ENCODE data around the gene RALGPS1. TPM values are rescaled to one million over a fixed set of nuclear protein-coding genes. Genes with fewer than 3 reads are reported as not detected.

The RALGPS1 gene
- total RNA-seq, 2 donors from 2014 or later, result 9.7 to 17.7 TPM

DNA sequence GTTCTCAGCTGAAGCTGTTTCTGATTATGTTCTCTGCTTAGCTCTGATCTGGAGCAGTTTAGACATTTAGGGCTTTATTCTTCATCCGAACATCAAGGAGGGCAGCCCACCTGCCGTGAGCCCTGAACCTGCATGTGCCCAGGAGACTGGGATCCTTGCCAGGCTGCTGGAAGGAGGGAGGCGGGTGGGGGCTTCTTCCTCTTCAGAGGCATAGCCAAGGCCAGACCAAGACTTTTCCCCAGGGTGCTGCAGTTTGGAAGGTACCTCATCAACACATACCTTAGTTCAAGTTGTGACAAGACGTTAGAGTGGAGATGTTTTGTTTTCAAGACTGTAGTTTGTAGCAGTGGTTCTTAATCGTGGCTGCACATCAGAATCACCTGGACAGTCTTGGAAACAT is 64.9 kb downstream of the RALGPS1 start:
- H3K27me3 ChIP-seq, result no peaks in the 10 kb centered on the region
- no peak overlapping the region for H3K27ac ChIP-seq
- no peaks in the 10 kb centered on the region for H3K36me3 ChIP-seq
- H3K4me1 ChIP-seq, result peaks cover 0 to 9% of the 10 kb centered on the region in 2 donors
- H3K4me3 ChIP-seq, result no peak overlapping the region
- DNase-seq (ENCODE audit: low spot score), result no peak
- TF ChIP-seq CTCF (IDR thresholded peaks at IDR 0.05), result no peak
- H3K9me3 ChIP-seq, result peaks cover 0 to 4% of the 10 kb centered on the region in 2 donors

DNA sequence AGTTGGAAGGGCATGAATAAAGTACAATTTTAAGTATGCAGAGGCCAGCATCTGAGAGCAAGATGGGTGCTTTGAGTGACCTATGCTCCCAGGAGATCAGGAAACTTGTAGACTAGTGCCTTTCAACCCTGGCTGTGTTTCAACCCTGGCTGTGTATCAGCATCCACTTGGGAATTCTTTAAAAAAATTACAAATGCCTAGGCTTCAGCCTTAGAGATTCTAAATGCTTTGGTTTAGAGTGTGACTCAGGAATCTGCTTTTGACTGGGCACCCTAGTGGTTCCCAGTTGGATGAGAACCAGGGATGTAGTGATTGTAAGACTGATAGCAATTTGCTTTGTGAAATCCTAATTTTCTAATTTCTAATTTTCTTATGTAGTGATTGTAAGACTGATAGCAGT is 65.6 kb downstream of the RALGPS1 start:
- no peak overlapping the region for H3K4me3 ChIP-seq
- no peak overlapping the region for H3K27ac ChIP-seq
- DNase-seq (ENCODE audit: low spot score), result no peak
- no peaks in the 10 kb centered on the region for H3K27me3 ChIP-seq
- peaks cover 0 to 4% of the 10 kb centered on the region in 2 donors for H3K9me3 ChIP-seq
- H3K36me3 ChIP-seq, result no peaks in the 10 kb centered on the region
- TF ChIP-seq CTCF (IDR thresholded peaks at IDR 0.05), result no peak
- peaks cover 0 to 14% of the 10 kb centered on the region in 2 donors for H3K4me1 ChIP-seq

GRCh38 chr9:126981218-126981617 is 66.6 kb downstream of the RALGPS1 start:
- DNase-seq (ENCODE audit: low spot score), result no peak
- Histone ChIP-seq H3K4me1 (peaks cover 0 to 17% of the 10 kb centered on the region in 2 donors), H3K36me3 (no peaks in the 10 kb centered on the region), H3K27me3 (no peaks in the 10 kb centered on the region), H3K4me3 (no peak overlapping the region), H3K27ac (no peak overlapping the region), H3K9me3 (peaks cover 0 to 4% of the 10 kb centered on the region in 2 donors)
- no peak for TF ChIP-seq CTCF (IDR thresholded peaks at IDR 0.05)

DNA sequence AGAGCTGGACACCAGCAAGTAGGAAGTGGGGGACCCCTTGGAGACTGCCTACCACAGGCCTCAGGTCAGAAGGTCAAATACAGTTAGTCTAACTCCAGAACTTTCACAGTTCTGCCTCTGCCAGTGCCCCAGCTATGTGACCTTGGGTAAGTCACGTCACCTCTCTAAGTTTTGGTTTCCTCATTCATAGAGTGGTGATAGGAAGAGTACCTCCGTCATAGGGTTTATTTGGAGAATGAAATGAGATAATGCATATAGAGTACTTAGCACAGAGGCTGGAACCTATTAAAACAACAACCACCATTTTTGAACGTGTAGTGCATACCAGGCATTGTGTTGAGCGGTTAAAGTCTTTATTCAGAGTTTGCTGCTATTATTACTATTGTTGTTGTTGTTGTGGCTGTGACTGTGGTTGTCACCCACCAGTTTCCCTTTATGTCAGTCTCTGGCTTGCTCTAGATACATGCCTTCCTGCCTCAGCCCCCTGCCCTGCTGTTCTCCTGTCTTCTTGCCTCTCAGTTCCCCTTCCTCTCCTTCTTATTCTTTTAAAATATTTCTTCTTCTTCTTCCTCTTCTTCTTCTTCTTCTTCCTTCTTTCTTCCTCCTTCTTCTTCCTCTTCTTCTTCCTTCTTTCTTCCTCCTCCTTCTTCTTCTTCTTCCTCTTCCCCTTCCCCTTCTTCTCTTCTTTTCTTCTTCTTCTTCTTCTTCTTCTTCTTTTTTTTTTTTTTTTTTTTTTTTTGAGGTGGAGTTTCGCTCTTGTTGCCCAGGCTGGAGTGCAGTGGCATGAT is 67.8 kb downstream of the RALGPS1 start:
- no peak overlapping the region for H3K27ac ChIP-seq
- peaks cover 0 to 4% of the 10 kb centered on the region in 2 donors for H3K9me3 ChIP-seq
- H3K36me3 ChIP-seq, result no peaks in the 10 kb centered on the region
- peaks cover 0 to 27% of the 10 kb centered on the region in 2 donors for H3K4me1 ChIP-seq
- TF ChIP-seq CTCF (IDR thresholded peaks at IDR 0.05), result no peak
- DNase-seq (ENCODE audit: low spot score), result no peak
- H3K4me3 ChIP-seq, result no peak overlapping the region
- H3K27me3 ChIP-seq, result no peaks in the 10 kb centered on the region

GRCh38 chr9:126983767-126984166 is 69.2 kb downstream of the RALGPS1 start:
- no peaks in the 10 kb centered on the region for H3K36me3 ChIP-seq
- no peak overlapping the region for H3K27ac ChIP-seq
- H3K4me3 ChIP-seq, result no peak overlapping the region
- no peak for DNase-seq (ENCODE audit: low spot score)
- peaks cover 0 to 4% of the 10 kb centered on the region in 2 donors for H3K9me3 ChIP-seq
- H3K4me1 ChIP-seq, result peaks cover 0 to 27% of the 10 kb centered on the region in 2 donors
- H3K27me3 ChIP-seq, result no peaks in the 10 kb centered on the region
- no peak for TF ChIP-seq CTCF (IDR thresholded peaks at IDR 0.05)

Measured in right atrium auricular region (tissue), 2 donors.